ENCODE measurements around the gene SDE2. TPM values are rescaled to one million over a fixed set of nuclear protein-coding genes. Genes with fewer than 3 reads are reported as not detected.
"Not testable (repeated sequence)": the region's sequence is repeated elsewhere in the genome, so short reads cannot be mapped to it uniquely, and the experiment has no call there.

The SDE2 gene
- total RNA-seq, 1 donor from 2014 or later, result 21.5 TPM

- Mint-ChIP-seq H3K36me3 (no peaks in the 10 kb centered on the region), H3K4me3 (no peak overlapping the region), H3K27me3 (ENCODE audit: low read depth) (no peaks in the 10 kb centered on the region), H3K4me1 (peaks cover 30% of the 10 kb centered on the region), H3K27ac (no peak overlapping the region), H3K9me3 (no peaks in the 10 kb centered on the region)
- DNase-seq (ENCODE audit: low spot score in 2 of 2, unreplicated experiment in 2 of 2), result no peak
- TF ChIP-seq, protein P1, sequence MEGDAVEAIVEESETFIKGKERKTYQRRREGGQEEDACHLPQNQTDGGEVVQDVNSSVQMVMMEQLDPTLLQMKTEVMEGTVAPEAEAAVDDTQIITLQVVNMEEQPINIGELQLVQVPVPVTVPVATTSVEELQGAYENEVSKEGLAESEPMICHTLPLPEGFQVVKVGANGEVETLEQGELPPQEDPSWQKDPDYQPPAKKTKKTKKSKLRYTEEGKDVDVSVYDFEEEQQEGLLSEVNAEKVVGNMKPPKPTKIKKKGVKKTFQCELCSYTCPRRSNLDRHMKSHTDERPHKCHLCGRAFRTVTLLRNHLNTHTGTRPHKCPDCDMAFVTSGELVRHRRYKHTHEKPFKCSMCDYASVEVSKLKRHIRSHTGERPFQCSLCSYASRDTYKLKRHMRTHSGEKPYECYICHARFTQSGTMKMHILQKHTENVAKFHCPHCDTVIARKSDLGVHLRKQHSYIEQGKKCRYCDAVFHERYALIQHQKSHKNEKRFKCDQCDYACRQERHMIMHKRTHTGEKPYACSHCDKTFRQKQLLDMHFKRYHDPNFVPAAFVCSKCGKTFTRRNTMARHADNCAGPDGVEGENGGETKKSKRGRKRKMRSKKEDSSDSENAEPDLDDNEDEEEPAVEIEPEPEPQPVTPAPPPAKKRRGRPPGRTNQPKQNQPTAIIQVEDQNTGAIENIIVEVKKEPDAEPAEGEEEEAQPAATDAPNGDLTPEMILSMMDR (IDR thresholded peaks at IDR 0.05; ENCODE audit: unreplicated experiment), result no peak
Measured at GRCh38 chr1:226001088-226001487, 1.9 kb upstream of the SDE2 start.

DNA sequence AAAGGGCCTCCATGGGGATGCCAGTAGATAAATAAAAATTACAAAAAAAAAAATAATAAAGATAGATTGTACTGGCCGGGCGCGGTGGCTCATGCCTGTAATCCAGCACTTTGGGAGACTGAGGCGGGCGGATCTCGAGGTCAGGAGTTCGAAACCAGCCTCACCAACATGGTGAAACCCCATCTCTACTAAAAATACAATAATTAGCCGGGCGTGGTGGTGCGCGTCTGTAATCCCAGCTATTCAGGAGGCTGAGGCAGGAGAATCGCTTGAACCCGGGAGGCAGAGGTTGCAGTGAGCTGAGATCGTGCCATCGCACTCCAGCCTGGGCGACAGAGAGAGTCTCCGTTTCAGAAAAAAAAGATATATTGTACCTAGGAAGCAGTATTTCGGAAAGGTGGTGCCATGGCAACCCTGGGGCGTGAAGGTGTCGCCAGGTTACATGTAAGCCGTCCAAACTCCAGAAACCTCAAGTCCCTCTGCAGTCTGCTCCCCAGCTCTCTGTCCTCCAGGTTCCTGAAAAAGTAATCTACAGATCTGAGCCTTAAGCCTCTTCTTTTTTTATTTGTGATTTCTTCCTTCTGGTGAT lies 1.4 kb upstream of the SDE2 start:
- H3K9me3 Mint-ChIP-seq; DNase-seq (ENCODE audit: low spot score in 2 of 2, unreplicated experiment in 2 of 2); H3K36me3 Mint-ChIP-seq; H3K27ac Mint-ChIP-seq; H3K4me3 Mint-ChIP-seq; H3K27me3 Mint-ChIP-seq (ENCODE audit: low read depth): not testable (repeated sequence)
- H3K4me1 Mint-ChIP-seq, result peaks cover 34% of the 10 kb centered on the region

DNA sequence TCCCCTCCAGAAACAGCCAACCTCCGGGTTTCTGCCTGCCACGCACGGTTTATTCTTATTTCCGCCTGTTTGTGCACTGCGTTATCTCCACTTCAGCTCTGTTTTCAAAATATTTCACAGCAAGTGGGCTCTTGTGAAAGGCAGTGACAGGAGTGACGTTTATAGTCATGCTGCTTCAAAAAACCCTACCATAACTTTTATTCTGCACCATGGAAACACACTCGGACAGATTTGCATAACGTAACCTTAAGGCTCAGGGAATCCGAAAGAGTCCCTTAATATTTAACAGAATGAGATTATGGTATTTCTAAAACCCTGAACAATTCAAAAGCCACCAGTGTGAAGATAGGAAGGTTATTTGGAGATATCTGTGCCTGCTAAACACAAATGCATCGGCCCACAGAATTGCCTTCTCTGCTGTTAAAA lies 782 bp upstream of the SDE2 start:
- H3K4me3 Mint-ChIP-seq, result peak overlapping the region; percentile 100
- no peaks in the 10 kb centered on the region for H3K36me3 Mint-ChIP-seq
- H3K9me3 Mint-ChIP-seq, result no peaks in the 10 kb centered on the region
- H3K27ac Mint-ChIP-seq, result peak overlapping the region; percentile 100
- peaks cover 35% of the 10 kb centered on the region for H3K4me1 Mint-ChIP-seq
- no peak for DNase-seq (ENCODE audit: low spot score in 2 of 2, unreplicated experiment in 2 of 2)
- TF ChIP-seq, protein P1 (IDR thresholded peaks at IDR 0.05; ENCODE audit: unreplicated experiment), result no peak
- no peaks in the 10 kb centered on the region for H3K27me3 Mint-ChIP-seq (ENCODE audit: low read depth)

DNA sequence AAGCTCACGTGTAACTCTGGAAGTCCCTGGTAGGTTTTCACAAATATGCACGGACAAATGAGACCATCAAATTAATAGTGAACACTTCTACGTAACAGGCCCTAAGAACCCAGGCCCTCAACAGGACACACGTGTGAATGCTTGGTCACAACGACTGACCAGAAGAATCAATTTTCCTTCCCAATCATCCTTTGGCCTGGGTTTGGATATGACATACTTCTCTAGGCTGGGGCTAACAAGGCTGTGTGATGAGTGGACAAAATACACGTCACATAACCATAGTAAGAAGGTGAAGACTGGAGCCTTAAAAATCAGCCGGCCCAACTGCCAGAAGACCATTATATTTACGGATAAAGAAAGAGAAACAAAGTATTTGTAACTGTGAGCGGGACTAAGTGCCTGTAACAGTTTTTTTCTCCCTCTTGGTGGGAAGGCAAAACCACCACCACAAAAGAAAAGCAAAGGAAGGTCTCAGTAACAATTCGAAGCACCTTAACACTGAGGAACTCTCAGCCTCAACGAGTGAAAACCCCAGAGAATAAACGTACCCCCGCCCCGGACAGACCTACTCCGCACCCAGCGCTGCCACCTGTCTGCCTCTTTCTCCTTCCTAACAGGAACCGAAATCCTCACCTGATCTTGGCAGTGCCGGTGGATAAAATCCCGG lies 450 bp downstream of the SDE2 start:
- TF ChIP-seq, protein P1 (IDR thresholded peaks at IDR 0.05; ENCODE audit: unreplicated experiment), result no peak
- Mint-ChIP-seq H3K4me3 (peak overlapping the region; percentile 100), H3K4me1 (peaks cover 35% of the 10 kb centered on the region), H3K27me3 (ENCODE audit: low read depth) (no peaks in the 10 kb centered on the region), H3K9me3 (no peaks in the 10 kb centered on the region), H3K36me3 (peaks cover 7% of the 10 kb centered on the region), H3K27ac (peak overlapping the region; percentile 100)
- DNase-seq (ENCODE audit: low spot score in 2 of 2, unreplicated experiment in 2 of 2), result no peak

DNA sequence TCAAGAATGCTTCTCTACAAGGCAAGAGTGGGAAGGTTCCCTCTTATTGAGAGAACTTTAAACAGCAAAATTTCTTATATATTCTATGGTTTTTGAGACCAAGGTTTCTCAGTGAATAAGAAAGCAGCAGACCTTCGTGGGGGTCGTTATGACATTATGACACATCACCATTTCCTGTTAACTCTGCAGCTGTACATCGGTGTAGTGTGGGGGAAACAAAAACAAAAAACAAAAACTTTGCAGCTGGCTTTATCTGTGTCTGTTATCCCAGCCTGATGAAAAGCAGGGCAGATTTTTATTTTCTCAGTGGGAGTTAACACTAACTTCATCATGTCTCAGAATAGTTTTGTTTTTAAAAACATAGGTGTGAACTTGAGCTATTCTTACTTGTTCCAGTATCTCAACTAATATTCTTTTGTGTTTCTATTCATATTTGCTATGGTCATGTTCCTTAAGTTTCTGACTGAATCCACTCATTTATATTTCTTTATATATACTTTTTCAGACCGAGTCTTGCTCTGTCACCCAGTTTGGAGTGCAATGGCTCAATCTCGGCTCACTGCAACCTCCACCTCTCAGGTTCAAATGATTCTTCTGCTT lies 2.1 kb downstream of the SDE2 start:
- peaks cover 11% of the 10 kb centered on the region for H3K36me3 Mint-ChIP-seq
- H3K4me1 Mint-ChIP-seq, result peaks cover 33% of the 10 kb centered on the region
- TF ChIP-seq, protein P1 (IDR thresholded peaks at IDR 0.05; ENCODE audit: unreplicated experiment), result no peak
- peak overlapping the region; percentile 47 for H3K4me3 Mint-ChIP-seq
- no peak overlapping the region for H3K27ac Mint-ChIP-seq
- H3K9me3 Mint-ChIP-seq, result no peaks in the 10 kb centered on the region
- no peak for DNase-seq (ENCODE audit: low spot score in 2 of 2, unreplicated experiment in 2 of 2)
- H3K27me3 Mint-ChIP-seq (ENCODE audit: low read depth), result no peaks in the 10 kb centered on the region
